Kidney glomerular epithelial cell (primary cell): Measurements from ENCODE around the gene TMEM86B.
"Not testable (repeated sequence)": the region's sequence is repeated elsewhere in the genome, so short reads cannot be mapped to it uniquely, and the experiment has no call there.

Source experiments
- DNase-seq: peaks from one replicate; lab custom pipeline; 2025; lab: John Stamatoyannopoulos, UW

Gene TMEM86B

GRCh38 chr19:55241935-55242464 lies 13.4 kb upstream of the TMEM86B start:
- no peak for DNase-seq

- no peak for DNase-seq
Measured at GRCh38 chr19:55241143-55241934, 12.8 kb upstream of the TMEM86B start.

- no peak for DNase-seq
Measured at GRCh38 chr19:55240713-55241020, 12.1 kb upstream of the TMEM86B start.

DNA sequence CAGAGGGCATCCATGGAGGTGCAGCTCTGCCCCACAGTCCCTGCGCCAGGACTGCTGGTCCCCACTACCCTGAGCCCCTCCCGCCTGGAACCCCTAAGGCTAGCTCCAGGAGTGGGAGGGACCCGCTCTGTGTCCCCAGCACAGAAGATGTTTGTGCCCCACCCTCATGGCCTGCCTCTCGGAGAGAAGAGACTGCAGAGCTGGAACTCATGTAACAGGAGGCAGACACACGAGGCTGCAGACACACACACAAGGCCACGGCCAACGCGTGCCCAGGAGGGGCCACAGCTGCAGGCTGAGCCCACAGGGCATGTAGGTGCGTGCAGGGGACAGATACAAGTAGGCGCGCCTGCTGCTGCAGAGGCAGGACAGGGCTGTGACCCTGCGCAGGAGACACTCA lies 10.4 kb upstream of the TMEM86B start:
- no peak for DNase-seq

- no peak for DNase-seq
Measured at GRCh38 chr19:55238030-55238429, 9.5 kb upstream of the TMEM86B start.

DNA sequence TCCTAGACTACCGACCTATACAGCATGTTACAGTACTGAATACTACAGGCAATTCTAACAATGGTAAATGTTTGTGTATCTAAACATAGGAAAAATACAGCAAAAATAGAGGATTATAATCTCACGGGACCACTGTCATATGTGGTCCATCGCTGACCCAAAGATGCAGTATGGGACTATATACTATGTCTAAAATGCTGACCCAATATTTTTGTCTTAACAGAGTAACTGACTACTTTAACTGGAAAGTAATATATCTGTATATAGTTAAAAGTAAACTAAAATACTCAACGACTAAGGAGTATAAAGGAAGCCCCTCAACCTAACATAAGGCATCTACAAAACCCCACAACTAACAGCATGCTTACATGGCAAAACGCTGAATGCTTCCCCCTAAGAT lies 4.4 kb upstream of the TMEM86B start:
- no peak for DNase-seq

DNA sequence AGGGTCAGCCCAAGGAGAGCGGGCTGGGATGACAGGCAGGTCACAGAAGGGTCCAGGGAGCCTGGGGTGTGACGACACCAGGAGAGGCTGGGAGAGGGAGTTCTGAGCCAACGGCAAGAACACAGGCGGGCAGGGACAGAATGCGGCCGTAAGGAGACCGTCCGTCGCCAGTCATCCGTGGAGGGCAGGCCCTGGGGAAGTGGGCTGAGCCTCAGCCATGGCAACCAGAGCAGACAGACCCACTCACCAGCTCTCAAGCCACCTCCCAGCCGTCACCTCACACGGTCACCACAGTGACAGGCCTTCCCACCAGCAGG lies 3.7 kb upstream of the TMEM86B start:
- DNase-seq = no peak

- no peak for DNase-seq
Measured at GRCh38 chr19:55231391-55232285, 3.1 kb upstream of the TMEM86B start.

DNA sequence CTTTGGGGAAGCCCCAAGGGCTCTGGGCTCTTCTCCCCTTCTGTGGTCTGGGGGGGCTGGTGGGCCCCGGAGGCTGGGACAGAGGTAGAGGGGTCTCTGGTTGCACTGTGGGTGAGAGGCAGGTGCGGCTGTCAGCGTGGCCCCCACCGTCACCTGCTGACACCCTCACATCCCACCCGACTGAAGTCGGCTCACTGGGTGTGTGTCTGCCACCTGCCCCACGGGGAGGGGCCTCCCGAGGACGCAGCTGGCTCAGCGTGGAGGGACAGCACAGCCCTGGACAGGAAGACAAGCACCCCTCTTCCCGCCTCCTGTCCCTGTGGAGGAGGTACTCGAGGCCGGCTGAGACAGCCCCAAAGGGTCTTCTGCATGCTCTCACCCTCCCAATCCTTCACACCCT lies 2.2 kb upstream of the TMEM86B start:
- DNase-seq = no peak

DNA sequence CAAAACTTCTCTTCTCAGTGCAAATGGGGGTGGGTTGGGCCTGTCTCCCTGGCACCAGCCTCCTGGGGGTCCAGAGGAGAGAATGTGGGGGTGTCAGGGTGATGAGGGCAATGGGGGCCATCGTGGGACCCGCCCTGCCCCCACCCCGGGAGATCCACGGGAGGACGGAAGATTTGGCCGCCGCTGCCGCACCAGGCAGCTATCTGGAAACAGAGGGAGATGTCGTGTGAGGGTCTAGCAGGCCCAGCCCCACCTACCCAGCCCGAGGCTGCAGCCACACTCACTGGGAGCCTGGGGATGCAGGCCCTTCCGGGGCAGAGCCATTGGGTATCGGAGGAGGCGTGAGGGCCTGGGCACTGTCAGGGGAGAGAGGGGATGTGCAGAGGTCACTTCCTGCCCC lies 1.8 kb upstream of the TMEM86B start:
- no peak for DNase-seq

- no peak for DNase-seq
Measured at GRCh38 chr19:55229789-55230182, 1.2 kb upstream of the TMEM86B start.

DNA sequence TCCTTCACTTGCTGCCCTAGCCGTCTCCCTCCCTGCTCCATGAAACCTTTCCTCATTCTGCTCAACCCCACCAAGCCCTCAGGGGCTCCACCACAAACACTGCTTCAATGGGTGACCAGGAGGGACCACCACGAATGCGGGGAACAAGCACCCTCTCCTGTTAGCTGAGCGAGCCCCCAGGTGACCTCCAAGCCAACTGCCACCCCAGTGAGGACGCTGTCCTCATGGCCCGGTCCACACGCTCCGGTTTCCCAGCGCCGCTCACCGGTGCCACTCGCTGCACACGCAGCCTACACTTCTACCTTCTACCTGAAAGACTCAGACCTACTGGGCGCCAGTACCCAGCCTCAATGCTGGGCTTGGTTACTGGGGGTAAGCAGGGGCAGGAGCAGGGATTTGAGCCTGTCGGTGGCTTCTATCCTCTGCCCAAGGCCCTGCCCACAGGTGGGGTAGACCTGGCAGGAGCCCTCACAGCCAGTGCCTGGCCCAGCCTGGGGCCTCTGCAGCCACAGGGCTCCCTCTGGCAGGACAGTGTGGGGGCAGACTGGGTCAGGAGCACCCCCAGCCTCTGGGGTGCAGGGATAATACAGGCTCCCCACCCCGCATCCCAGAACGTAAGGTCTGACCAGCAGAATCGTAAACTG lies 704 bp upstream of the TMEM86B start:
- DNase-seq = no peak

DNA sequence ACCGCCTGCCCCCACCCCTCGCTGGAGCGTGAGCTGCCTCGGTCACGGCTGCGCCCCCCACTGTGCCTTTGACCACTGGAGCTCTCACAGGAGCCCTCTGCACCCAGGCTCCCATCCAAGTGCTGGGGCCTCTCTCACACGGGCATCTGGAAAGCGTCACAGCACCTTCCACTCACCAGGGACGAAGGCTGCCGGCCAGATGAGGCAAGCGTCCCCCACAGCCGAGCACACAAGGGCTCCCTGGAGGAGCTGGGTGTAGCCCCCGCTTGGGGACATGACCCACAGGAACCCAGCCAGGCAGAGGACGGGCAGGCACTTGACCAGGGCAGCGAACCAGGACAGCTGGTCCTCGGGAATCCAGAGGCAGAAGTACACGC lies 560 bp downstream of the TMEM86B start:
- DNase-seq = no peak

DNA sequence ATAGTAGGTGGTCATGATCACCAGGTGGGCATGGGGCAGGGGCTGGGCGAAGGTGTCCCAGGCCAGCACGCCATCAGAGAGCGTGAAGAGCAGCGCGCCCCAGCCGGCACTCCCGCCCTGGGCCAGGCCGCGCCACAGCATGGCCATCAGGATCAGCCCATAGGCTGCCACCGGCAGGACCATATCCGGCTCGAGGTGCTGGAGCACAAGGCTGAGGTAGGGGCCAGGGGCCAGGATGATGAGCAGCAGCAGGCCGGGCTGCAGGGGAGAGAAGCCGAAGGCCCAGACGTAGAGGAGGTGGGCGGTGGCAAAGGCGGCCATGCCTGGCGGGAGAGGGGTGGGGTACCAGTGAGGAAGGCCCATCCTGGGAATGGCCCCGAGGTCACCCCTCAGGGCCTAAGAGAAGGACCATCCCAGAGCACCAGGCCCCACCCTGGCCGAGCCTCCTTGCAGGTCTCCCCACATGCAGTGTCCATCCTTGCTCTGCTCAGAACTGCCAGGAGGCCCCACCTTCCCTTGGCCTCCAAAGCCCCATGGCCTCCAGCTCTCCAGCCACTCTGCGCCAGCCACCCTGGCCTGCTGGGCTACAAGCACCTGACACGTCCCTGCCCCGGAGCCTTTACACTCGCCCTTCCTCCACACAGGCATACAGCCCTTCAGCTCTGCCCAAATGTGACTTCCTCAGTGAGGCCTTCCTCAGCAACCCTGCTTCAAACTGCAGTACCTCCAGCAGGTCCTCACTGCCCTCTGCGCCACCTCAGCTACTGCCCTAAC lies 1.1 kb downstream of the TMEM86B start:
- no peak for DNase-seq

DNA sequence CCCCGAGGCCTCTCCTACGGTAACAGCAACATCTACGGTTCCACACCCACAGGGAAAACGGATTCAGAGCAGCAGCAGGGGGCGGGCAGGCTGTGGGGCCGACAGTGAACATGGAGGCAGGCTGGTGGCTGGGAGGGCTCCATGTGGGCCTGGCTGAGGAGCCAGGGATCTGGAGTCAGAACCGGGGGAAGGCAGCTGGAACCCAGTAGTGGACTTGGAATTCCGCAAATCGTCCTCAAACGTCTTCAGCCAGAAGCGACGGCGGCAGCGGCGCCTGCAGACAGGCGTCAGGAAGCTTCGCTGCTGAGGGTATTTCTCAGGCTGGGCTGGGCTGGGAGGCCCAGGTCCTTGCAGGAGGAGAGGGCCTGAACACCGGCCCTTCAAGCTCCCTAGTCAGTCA lies 1.8 kb downstream of the TMEM86B start:
- no peak for DNase-seq

DNA sequence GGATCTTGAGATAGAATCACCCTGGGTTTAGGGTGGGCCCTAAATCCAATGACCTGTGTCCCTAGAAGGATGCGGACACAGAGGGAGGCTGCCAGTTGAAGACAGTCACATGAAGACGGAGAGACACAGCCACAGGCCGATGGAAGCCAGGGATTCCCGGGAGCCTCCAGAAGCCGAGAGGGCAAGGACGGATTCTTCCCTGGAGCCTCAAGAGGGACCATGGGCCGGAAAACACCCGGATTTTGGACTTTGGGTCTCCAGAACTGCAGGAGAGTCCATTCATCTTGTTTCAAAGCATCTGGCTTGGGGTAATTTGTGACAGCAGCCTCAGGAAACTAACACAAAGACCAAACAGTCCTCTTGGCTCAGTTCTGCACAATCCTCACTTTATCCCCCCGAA lies 2.3 kb downstream of the TMEM86B start:
- no peak for DNase-seq

DNA sequence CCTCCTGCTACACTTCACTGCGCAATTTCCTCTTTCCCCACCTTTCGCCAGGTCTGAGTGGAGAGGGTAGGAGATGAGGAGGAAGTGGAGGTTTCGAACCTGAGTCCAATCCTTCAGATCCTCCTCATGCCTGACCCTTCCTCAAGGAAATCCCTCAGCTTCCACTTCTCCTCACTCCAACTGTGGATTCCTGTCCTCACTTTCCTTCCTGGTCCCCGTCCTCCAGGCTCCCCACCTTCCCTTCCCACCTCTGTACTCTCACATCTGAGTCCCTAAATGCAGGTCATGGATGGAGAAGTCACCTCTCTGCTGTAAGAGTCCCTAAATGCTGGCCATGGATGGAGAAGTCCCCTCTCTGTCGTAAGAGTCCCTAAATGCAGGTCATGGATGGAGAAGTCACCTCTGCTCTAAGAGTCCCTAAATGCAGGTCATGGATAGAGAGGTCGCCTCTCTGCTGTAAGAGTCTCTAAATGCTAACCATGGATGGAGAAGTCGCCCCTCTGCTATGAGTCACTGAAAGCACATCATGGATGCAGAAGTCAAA lies 3.1 kb downstream of the TMEM86B start:
- no peak for DNase-seq

- not testable (repeated sequence) for DNase-seq
Measured at GRCh38 chr19:55224679-55225414, 3.7 kb downstream of the TMEM86B start.

- DNase-seq = no peak
Measured at GRCh38 chr19:55224038-55224665, 4.4 kb downstream of the TMEM86B start.

- DNase-seq = no peak
Measured at GRCh38 chr19:55223291-55224037, 5.1 kb downstream of the TMEM86B start.
